Inflammatory macrophage treated with lipopolysaccharide for 1 hour (primary cell): ENCODE results near the gene CHST12.

Experiments used
- DNase-seq, 2 donors: peaks; one replicate each; pipeline ENCODE4 v3.0.0-alpha.2; 2020 to 2022

Gene CHST12

DNA sequence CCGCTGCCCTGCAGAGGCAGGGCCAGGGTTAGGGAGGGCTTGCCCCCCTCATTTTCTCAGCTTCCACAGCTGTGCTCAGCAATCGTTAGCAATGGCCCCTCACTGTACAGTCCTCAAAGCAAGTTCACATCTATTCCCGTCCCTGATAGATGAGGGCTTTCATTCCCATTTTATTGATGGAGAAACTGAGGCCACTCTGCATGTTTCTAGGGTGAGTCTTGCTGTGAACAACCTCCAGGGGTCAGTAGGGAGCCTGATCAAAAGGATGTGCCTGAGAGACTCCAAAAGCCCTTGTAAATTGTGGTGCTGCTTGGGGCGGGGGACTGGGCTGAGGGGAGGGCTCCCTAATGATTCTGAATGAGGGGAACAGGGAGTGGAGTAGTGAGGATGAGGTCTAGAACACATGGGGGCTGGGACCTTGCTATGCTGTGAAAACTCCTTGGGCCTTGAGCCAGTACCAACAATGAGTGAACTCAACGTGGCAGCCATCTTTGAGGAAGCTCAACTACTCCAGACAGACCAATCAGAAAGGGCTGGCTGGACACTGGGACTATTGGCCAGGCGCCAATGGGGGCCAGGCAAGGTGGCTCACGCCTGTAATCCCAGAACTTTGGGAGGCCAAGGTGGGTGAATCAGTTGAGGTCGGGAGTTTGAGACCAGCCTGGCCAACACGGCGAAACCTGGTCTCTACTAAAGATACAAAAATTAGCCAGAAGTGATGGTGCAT lies 79.5 kb downstream of the CHST12 start:
- no peak for DNase-seq

DNA sequence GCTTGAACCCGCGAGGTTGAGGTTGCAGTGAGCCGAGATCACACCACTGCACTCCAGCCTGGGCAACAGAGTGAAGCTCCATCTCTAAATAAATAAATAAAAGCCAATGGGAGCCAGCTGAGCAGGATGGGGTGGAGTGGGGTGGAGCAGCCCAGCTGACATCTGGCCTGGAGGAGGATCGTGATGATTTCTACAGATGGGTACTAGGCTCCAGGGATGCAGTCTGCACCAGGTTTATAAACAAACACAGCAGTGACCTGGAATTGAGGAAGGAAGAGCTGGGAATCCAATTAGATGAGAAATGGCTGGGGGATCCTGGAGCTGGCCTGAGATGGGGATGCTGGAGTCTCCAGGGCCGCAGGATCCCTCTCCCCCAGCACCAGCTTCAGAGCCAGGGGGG lies 80.1 kb downstream of the CHST12 start:
- DNase-seq = no peak

DNA sequence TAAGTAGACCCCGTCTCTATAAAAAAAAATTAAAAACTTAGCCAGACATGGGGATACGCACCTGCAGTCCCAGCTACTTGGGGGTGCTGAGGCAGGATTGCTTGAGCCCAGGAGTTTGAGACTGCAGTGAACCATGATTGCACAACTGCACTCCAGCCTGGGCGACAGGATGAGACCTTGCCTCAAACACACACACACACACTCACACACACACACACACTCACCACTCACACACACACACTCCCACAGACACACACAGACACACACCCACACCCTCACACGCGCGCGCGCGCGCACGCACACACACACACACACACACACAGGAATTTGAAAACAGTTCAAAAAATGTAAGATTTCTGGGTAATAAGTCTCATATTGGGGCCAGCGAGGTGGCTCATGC lies 81.5 kb downstream of the CHST12 start:
- no peak for DNase-seq

DNA sequence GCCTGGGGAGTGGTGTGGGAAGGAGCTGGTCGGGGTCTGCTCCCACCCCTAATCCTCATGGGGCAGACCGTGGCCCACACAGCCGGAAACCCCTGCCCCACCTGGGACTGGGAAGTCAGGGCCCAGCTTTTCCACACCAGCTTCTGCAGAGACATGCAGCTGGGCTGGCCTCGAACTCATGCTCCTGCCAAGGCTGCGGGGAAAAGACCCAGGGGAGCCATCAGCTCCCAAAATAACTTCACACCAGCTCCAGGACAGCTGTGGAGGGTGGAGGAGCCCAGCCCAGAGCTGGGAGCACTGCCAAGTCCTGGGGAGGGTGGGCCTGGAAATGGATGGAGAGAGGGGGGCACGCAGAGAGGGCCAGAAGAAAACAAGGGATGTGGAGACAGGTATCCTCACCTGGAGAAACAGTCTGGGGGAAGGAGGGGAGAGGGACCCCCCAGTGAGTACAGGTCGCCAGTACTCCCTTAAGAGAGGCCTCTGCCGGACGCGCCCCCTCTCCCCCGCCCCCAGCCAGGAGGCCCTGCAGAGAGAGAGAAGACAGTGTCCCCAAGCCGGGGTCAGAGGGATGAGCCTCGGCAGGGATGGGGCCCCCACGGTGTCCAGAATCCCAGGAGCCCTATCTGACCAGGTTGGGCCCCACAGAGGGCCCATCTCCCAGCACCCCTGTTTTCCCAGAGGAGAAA lies 84.3 kb downstream of the CHST12 start:
- no peak for DNase-seq

DNA sequence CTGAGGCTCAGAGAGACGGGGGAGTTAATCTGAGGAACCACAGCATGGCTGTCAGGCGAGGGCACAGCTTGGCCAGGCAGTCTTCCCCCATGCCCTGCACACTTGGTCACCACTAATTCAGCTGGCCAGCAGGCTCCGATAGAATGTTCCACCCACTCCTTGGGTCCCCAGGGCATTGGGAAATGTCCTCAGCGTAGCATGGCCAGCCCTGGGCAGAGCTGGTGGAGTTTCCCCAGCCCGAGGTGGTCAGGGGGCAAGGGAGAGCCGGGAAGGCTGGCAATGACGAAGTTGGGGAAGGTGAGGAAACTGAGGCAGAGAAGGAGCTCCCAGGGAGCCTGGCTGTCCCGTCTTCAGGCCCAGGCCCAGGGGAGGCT lies 84.8 kb downstream of the CHST12 start:
- DNase-seq = no peak

DNA sequence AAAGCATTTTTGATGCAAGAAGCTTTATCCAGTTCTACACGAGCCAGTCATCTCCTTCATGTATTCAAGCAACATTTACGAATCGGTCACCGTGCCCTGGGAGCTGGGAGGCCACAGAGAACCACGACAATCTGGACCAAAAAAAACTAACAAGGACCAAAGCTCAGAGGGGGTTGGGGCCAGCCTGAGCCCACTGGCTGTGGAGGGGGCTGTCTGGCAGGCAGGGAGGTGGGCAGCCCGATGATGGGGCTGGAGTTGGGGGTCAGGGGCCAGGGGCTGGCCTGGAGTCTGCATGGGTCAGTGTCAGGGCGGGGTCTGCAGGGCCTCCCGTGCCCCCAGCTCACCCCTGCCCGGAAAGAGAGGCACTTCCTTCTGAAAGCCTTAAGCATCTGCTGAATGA lies 85.3 kb downstream of the CHST12 start:
- DNase-seq = no peak

DNA sequence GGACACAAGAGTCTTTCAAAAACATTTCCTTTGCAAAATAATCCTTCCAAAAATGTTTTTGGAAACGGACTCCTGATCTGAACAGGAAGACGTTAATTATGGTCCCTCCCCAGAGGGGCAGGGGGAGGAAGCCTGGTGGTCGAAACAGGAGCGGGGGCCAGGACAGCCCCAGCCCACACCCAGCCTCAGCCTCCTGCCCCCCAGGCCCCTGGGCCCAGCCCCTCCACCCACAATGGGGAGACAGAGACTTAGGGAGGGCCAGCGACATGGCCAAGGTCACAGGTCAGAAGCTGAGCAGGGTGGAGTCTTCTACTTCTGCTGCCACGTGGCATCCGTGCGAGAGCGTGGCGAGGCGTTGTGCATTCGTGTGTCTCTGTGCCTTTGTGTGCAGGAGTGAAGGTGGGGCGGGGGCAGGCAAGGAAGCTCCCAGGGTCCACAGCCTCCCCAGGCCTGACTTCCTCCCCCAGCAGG lies 86.8 kb downstream of the CHST12 start:
- no peak for DNase-seq

DNA sequence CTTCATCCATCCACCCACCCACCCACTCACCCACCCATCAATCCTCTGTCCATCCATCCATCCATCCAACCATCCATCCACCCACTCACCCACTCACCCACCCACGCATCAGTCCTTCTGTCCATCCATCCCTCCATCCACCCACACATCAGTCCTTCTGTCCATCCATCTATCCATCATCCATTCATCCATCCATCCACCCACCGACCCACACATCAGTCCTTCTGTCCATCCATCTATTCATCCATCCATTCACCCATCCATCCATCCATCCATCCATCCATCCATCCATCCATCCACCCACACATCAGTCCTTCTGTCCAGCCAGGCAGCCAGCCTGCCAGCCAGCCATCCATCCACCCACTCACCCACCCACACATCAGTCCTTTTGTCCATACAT lies 88.6 kb downstream of the CHST12 start:
- no peak for DNase-seq

DNA sequence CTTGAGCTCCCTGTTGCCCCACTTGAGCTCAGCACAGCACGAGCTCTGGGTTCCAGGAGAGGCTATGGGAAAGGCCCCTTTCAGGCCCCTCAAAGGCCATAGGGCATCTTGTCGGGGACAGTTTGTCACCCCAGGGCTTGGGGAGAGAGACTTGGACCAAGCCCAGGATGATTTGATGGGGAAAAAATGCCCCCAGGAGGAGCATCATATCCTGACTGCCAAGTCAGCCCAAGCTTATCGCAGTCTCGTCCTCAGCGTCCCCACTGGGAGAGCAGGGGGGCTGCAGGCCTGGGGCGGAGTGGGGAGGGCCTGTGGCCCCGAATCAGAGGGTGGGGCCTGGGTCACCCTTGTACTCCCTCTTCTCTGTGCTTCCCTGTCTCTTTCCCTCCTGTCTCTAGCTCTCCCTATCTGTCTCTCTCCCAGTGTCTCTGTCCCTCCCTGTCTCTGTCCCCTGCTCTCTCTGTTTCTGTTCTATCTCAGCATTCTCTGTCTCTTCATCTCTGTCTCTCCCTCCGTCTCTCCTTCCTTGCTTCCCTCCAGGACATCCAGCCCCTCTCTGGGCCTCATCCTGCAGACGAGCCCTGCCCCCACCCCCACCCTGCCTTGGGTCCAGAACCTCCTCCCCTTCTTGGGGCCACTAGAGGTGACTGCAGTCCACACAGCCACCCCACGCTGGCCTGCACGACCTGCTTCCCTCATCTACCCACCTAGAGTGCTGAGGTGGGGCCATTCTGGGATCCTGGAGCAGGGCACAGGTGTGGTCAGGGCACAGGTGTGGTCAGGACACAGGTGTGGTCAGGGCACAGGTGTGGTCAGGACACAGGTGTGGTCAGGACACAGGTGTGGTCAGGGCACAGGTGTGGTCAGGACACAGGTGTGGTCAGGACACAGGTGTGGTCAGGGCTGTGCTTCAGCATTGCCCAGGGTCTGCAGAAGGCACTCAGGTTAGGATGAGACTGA lies 90.1 kb downstream of the CHST12 start:
- DNase-seq = no peak

DNA sequence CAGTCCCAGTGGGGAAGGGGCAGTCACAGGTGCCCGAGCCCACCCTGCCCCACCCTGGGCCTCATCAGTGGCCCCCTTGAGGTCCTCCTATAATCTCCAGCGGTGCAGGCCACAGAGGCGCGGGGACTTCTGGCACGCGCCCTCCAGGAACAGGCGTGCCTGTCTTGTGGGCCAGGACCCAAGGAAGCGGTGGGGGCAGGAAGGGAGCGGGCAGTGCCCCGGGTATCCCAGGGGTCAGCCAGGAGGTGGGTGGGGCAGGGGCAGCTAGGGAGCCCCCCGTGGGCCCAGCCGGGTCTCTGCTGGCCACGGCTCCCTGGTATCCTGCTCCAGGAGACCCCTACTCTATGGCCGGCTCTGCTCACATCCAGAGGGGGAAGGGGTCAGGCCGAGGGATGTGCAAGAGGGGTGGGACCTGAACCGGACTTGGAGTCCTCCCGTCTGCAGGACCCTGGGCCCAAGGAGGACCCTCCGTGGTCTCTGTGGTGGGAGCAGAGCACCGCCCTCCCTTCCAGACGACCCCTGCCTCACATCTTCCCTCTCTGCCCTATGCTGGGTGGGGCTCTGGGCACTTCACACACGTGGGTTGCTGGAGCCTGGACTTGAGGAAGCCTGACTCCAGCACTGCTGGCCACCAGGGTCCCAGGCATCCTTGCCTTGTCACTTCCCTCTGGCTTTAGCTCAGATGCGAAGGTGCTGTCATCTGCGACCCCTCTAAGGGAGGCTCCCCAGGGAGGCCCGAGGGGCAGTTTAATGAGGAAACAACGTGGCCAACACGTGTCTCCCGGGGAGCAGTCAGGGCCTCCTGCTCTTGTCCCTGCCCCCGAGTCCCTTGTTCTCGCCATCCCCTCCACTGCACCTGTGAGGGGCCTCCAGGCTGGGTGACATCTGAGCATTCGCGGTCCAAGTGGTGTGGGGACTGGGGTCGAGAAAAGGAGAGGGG lies 91.0 kb downstream of the CHST12 start:
- DNase-seq = no peak

DNA sequence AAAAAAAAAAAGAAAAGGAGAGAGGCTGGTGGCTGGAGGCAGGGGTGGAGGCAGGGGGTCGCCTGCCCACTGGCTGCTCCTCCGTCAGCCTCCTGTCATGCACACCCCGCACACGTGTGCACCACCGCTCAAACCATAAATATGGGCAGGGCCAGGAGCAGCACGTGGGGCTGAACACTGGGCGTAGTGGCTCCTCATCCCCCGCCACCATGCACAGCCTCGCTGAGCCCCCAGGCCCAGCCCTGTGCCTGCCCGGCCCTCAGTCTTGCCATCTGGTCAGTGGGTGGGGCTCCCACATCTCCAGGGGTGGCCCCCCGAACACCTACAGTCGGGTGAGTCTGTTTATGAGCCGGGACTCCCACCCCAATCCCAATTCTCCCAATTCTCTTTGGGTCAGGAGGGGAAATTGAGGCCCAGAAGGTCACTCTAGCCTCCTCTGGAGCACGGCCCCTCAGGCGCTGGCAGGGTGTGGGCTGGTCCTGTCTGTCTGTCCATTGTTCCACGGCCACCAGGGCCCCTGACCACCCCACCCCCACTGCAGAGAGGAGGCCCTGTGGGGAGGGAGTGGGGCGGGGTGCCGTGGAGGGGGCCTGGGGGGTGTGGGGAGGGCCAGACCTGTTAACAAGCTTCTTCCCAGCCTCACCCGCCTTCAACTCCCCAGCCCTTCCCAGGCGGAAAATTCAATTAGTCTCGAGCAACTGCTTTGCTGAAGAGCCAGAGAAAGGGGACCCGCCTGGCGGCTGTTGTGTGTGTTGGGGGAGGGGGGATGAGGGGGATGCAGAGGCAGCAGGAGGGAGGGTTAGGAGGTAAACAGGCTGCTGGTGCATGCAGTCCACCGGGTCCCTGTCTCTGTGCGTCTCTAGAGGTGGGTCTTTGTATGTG lies 92.2 kb downstream of the CHST12 start:
- no peak for DNase-seq

DNA sequence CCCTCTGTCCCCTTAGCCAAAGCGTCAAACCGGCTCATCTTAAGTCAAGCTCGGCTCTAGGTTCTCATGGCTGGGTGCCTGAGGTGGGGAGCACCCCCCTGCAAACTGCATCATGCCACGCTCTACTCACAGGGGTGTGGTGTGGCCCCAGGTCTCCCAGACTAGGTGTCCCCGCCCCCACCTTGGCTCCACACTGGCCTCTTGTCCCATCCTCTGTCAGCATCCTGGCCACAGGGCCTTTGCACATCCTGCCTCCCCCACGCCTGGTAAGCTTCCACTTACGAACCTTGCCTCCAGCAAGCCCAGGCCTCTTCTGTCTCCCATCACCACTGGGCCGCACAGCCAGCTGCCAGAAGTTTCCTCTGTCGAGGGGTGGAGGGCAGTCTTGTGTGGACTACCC lies 93.0 kb downstream of the CHST12 start:
- DNase-seq = no peak

DNA sequence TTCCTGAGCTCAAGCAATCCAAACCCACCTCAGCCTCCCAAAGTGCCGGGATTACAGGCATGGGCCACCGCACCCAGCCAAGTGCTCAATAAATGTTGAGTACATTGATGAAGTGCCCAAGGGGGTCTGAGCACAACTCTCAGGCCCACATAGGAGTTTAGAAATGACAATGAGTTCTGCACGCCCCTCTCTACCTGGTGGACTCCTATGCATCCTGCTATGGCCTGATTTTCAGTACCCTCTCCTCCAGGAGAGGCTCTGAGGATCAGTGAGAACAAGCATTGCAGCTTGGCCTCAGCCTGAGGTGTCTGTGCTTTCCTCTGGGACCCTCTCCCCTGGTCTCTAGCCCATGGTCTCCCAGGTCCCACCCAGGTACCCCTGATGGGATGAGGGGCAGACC lies 93.7 kb downstream of the CHST12 start:
- no peak for DNase-seq

DNA sequence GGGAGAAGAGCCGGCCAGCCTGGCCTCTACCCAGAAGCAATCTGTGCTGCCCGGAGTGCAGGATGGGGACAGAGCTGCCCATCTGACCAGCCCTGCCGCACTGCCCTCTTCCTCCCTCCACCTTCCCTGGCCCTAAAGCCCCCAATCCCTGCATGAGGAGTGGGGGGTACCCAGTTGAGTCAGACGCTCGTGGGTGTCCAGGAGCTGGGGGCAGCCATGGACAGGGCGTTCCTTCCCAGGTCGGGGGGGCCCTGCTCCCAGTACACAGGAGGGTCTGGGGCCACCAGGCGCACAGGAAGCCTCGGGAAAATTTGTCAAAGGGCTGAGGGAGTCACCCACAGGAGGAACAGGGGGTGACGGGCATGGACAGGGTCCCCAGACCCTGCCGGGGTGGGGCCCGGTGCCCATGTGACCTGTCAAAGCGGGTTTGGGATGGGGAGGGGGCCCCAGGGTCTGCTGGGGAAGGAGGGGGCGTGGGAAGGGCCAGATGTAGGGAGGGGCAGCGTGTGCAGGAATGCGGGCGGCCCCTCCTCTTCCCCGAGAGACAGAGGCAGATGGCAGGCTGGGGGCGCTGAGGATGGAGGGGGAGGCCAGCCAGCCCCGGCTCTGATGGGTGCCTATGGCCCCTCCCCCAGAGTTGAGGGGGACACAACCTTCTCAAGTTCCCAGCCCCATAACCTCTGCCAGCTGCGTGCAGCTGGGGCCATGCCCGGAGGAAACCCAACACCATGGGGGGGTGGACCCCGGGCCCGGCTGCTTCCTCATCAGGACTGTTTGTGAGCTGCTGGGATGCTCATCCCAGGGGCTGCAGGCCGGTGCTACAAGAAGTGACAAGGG lies 94.3 kb downstream of the CHST12 start:
- no peak for DNase-seq
